Measurements from ENCODE around the gene PAXX. TPM values are rescaled to one million over a fixed set of nuclear protein-coding genes. Genes with fewer than 3 reads are reported as not detected.
A peak's percentile ranks its signal among the peaks of the same experiment; 100 is the strongest.

PAXX gene
- polyA plus RNA-seq, 1 donor (not counting 4 experiments of a cell fraction or from before 2014, with no cell fraction given) = 11.2 TPM

- Histone ChIP-seq H3K9ac (ENCODE audit: control insufficient read depth, extremely low read depth, insufficient read depth, low read length) (no peak overlapping the region), H2AFZ (ENCODE audit: control insufficient read depth, low read length) (no peak overlapping the region), H3K4me1 (ENCODE audit: control insufficient read depth, extremely low read depth, insufficient read depth, low read length) (peaks cover 7% of the 10 kb centered on the region), H3K9me3 (ENCODE audit: control insufficient read depth, low read depth, low read length) (no peaks in the 10 kb centered on the region), H3K9me1 (ENCODE audit: control insufficient read depth, extremely low read depth, insufficient read depth, low read length) (no peaks in the 10 kb centered on the region), H3K79me2 (ENCODE audit: control insufficient read depth, insufficient read depth, low read length) (no peaks in the 10 kb centered on the region), H3K4me3 (ENCODE audit: control insufficient read depth in 2 of 3, extremely low read depth in 1 of 3, insufficient read depth in 2 of 3, low read depth in 1 of 3, low read length in 3 of 3) (peak overlapping the region; percentile 22 to 46 (median 39)), H3K36me3 (ENCODE audit: control insufficient read depth in 2 of 2, extremely low read depth in 1 of 2, insufficient read depth in 2 of 2, low read length in 2 of 2) (no peaks in the 10 kb centered on the region), H4K20me1 (ENCODE audit: control insufficient read depth, extremely low read depth, insufficient read depth, low read length) (no peaks in the 10 kb centered on the region), H3K27ac (ENCODE audit: control insufficient read depth, insufficient read depth, low read length) (no peak overlapping the region), H3K27me3 (ENCODE audit: control insufficient read depth, extremely low read depth, insufficient read depth, low read length) (peaks cover 15% of the 10 kb centered on the region), H3K4me2 (ENCODE audit: control insufficient read depth, extremely low read depth, insufficient read depth, low read depth, low read length) (peak overlapping the region; percentile 81)
- FAIRE-seq (no peak), DNase-seq (ENCODE audit: low read depth, low spot score) (no peak)
- dilution Hi-C loops (cut with MboI; ENCODE audit: extremely low pct_ligation_motif_present, low sequenced_read_pairs) = no loop called here
- TF ChIP-seq EZH2 (IDR thresholded peaks at IDR 0.05; ENCODE audit: low read length) (peak; percentile 39), CTCF (optimal IDR thresholded peaks at IDR 0.05 in 1 of 3, IDR thresholded peaks at IDR 0.05 in 1 of 3, conservative IDR thresholded peaks at IDR 0.05 in 1 of 3; ENCODE audit: extremely low read depth in 1 of 3, insufficient read depth in 2 of 3, low read length in 3 of 3) (peak in 2 of 3 experiments; percentile 44 to 71)
Observed at GRCh38 chr9:137028263-137029057, 36.2 kb downstream of the PAXX start.

GRCh38 chr9:137029058-137029936 is 37.1 kb downstream of the PAXX start:
- H3K9me1 ChIP-seq (ENCODE audit: control insufficient read depth, extremely low read depth, insufficient read depth, low read length) = no peaks in the 10 kb centered on the region
- peaks cover 15% of the 10 kb centered on the region for H3K27me3 ChIP-seq (ENCODE audit: control insufficient read depth, extremely low read depth, insufficient read depth, low read length)
- DNase-seq (ENCODE audit: low read depth, low spot score) = no peak
- FAIRE-seq = no peak
- H3K79me2 ChIP-seq (ENCODE audit: control insufficient read depth, insufficient read depth, low read length) = no peaks in the 10 kb centered on the region
- H3K9me3 ChIP-seq (ENCODE audit: control insufficient read depth, low read depth, low read length) = no peaks in the 10 kb centered on the region
- peak overlapping the region; percentile 81 for H3K4me2 ChIP-seq (ENCODE audit: control insufficient read depth, extremely low read depth, insufficient read depth, low read depth, low read length)
- H4K20me1 ChIP-seq (ENCODE audit: control insufficient read depth, extremely low read depth, insufficient read depth, low read length) = no peaks in the 10 kb centered on the region
- no peak overlapping the region for H3K9ac ChIP-seq (ENCODE audit: control insufficient read depth, extremely low read depth, insufficient read depth, low read length)
- no peaks in the 10 kb centered on the region for H3K36me3 ChIP-seq (ENCODE audit: control insufficient read depth in 2 of 2, extremely low read depth in 1 of 2, insufficient read depth in 2 of 2, low read length in 2 of 2)
- dilution Hi-C loops (cut with MboI; ENCODE audit: extremely low pct_ligation_motif_present, low sequenced_read_pairs) = no loop called here
- H3K4me1 ChIP-seq (ENCODE audit: control insufficient read depth, extremely low read depth, insufficient read depth, low read length) = peaks cover 7% of the 10 kb centered on the region
- TF ChIP-seq EZH2 (IDR thresholded peaks at IDR 0.05; ENCODE audit: low read length) (no peak), CTCF (optimal IDR thresholded peaks at IDR 0.05 in 1 of 3, IDR thresholded peaks at IDR 0.05 in 1 of 3, conservative IDR thresholded peaks at IDR 0.05 in 1 of 3; ENCODE audit: extremely low read depth in 1 of 3, insufficient read depth in 2 of 3, low read length in 3 of 3) (peak in 2 of 3 experiments; percentile 89 to 98)
- H2AFZ ChIP-seq (ENCODE audit: control insufficient read depth, low read length) = no peak overlapping the region
- no peak overlapping the region for H3K27ac ChIP-seq (ENCODE audit: control insufficient read depth, insufficient read depth, low read length)
- no peak overlapping the region for H3K4me3 ChIP-seq (ENCODE audit: control insufficient read depth in 2 of 3, extremely low read depth in 1 of 3, insufficient read depth in 2 of 3, low read depth in 1 of 3, low read length in 3 of 3)
